EH (cell line): Measurements from ENCODE around the gene SATB1.
"Not testable (repeated sequence)": the region's sequence is repeated elsewhere in the genome, so short reads cannot be mapped to it uniquely, and the experiment has no call there.

ENCODE experiments used
- DNase-seq: peaks from one replicate; pipeline ENCODE4 v3.0.0-alpha.2; 2015; ENCODE audit warnings: low read depth

Gene SATB1

GRCh38 chr3:18351823-18352744, 73.1 kb downstream of the SATB1 start:
- no peak for DNase-seq

GRCh38 chr3:18351069-18351628, 74.0 kb downstream of the SATB1 start:
- no peak for DNase-seq

GRCh38 chr3:18349197-18349798, 75.8 kb downstream of the SATB1 start:
- no peak for DNase-seq

GRCh38 chr3:18346097-18346496, 79.0 kb downstream of the SATB1 start:
- DNase-seq: no peak

GRCh38 chr3:18345015-18345367, 80.1 kb downstream of the SATB1 start:
- DNase-seq: no peak

- no peak for DNase-seq
Measured at GRCh38 chr3:18344306-18345014, 80.7 kb downstream of the SATB1 start.

- no peak for DNase-seq
Measured at GRCh38 chr3:18343809-18344208, 81.3 kb downstream of the SATB1 start.

- no peak for DNase-seq
Measured at GRCh38 chr3:18338827-18339514, 86.2 kb downstream of the SATB1 start.

GRCh38 chr3:18337231-18337630, 87.9 kb downstream of the SATB1 start:
- DNase-seq: no peak

- no peak for DNase-seq
Measured at GRCh38 chr3:18334837-18335601, 90.1 kb downstream of the SATB1 start.

GRCh38 chr3:18330772-18331441, 94.2 kb downstream of the SATB1 start:
- not testable (repeated sequence) for DNase-seq

GRCh38 chr3:18308096-18308650, 117.0 kb downstream of the SATB1 start:
- DNase-seq: no peak

- no peak for DNase-seq
Measured at GRCh38 chr3:18307529-18307928, 117.6 kb downstream of the SATB1 start.

- peak; percentile 6 for DNase-seq
Measured at GRCh38 chr3:18302517-18302916, 122.6 kb downstream of the SATB1 start.

GRCh38 chr3:18301781-18302180, 123.4 kb downstream of the SATB1 start:
- DNase-seq: no peak

GRCh38 chr3:18300916-18301315, 124.2 kb downstream of the SATB1 start:
- no peak for DNase-seq

- no peak for DNase-seq
Measured at GRCh38 chr3:18297126-18297525, 128.0 kb downstream of the SATB1 start.
